H9 (cell line): ENCODE results near the gene AEBP2. TPM values are rescaled to one million over a fixed set of nuclear protein-coding genes. Genes with fewer than 3 reads are reported as not detected.
A peak's percentile ranks its signal among the peaks of the same experiment; 100 is the strongest.

ENCODE experiments used
- DNase-seq: peaks from one replicate; pipeline ENCODE4 v3.0.0-alpha.2; 2017
- H2AFZ ChIP-seq: one replicate; pipeline ENCODE4 v1.6.1; 2013; ENCODE audit warnings: mild to moderate bottlenecking, low read length, control low read depth, moderate library complexity
- H2AK5ac ChIP-seq: 2 replicates; pipeline ENCODE4 v1.6.1; 2013; ENCODE audit warnings: low read length, control low read depth, mixed read lengths; ENCODE audit not compliant: insufficient read length
- H2BK120ac ChIP-seq: one replicate; pipeline ENCODE4 v1.6.1; 2013; ENCODE audit warnings: low read depth, mild to moderate bottlenecking, low read length, control low read depth, inconsistent platforms; ENCODE audit not compliant: poor library complexity, severe bottlenecking
- H2BK12ac ChIP-seq: 2 replicates; pipeline ENCODE4 v1.6.1; 2013; ENCODE audit warnings: low read length, control low read depth, mixed read lengths, low read depth; ENCODE audit not compliant: insufficient read length
- H2BK15ac ChIP-seq: 2 replicates; pipeline ENCODE4 v1.6.1; 2013; ENCODE audit warnings: low read depth, low read length, control low read depth
- H2BK20ac ChIP-seq: one replicate; pipeline ENCODE4 v1.6.1; 2013; ENCODE audit warnings: low read depth, mild to moderate bottlenecking, low read length, control low read depth, inconsistent platforms; ENCODE audit not compliant: poor library complexity, severe bottlenecking
- H2BK5ac ChIP-seq: 2 replicates; pipeline ENCODE4 v1.6.1; 2013; ENCODE audit warnings: low read length, control low read depth, mixed read lengths; ENCODE audit not compliant: insufficient read length
- H3K14ac ChIP-seq: 2 replicates; pipeline ENCODE4 v1.6.1; 2013; ENCODE audit warnings: low read length, control low read depth; ENCODE audit not compliant: insufficient read depth
- H3K18ac ChIP-seq: 2 replicates; pipeline ENCODE4 v1.6.1; 2013; ENCODE audit warnings: low read depth, mild to moderate bottlenecking, mixed read lengths, low read length, control low read depth; ENCODE audit not compliant: insufficient read length
- H3K23ac ChIP-seq: 2 replicates; pipeline ENCODE4 v1.6.1; 2013; ENCODE audit warnings: low read length, control low read depth, mixed read lengths, low read depth; ENCODE audit not compliant: insufficient read length
- H3K23me2 ChIP-seq: 2 replicates; pipeline ENCODE4 v1.6.1; 2013; ENCODE audit warnings: low read depth, mild to moderate bottlenecking, mixed read lengths, low read length, control low read depth; ENCODE audit not compliant: insufficient read length, poor library complexity, severe bottlenecking
- H3K27ac ChIP-seq: 2 replicates; pipeline ENCODE4 v1.5.1; 2013; ENCODE audit warnings: low read length, control low read depth, mixed read lengths, low read depth; ENCODE audit not compliant: insufficient read length
- H3K27me3 ChIP-seq: 2 replicates; pipeline ENCODE4 v1.6.1; 2013; ENCODE audit warnings: low read length, control low read depth, inconsistent platforms; ENCODE audit not compliant: insufficient read depth
- H3K4ac ChIP-seq: 2 replicates; pipeline ENCODE4 v1.6.1; 2013; ENCODE audit warnings: low read depth, mild to moderate bottlenecking, control low read depth, inconsistent platforms, low read length, moderate library complexity
- H3K4me1 ChIP-seq: 2 replicates; pipeline ENCODE4 v1.6.1; 2013; ENCODE audit warnings: low read length, control low read depth, inconsistent platforms; ENCODE audit not compliant: insufficient read depth
- H3K4me2 ChIP-seq: 2 replicates; pipeline ENCODE4 v1.6.1; 2013; ENCODE audit warnings: low read length, control low read depth, mixed read lengths; ENCODE audit not compliant: insufficient read length, insufficient read depth
- H3K56ac ChIP-seq: 2 replicates; pipeline ENCODE4 v1.6.1; 2013; ENCODE audit warnings: low read depth, mild to moderate bottlenecking, mixed read lengths, low read length, control low read depth; ENCODE audit not compliant: insufficient read length
- H3K79me1 ChIP-seq: 2 replicates; pipeline ENCODE4 v1.6.1; 2013; ENCODE audit warnings: low read depth, mild to moderate bottlenecking, moderate library complexity, low read length, control low read depth, inconsistent platforms; ENCODE audit not compliant: insufficient read depth, poor library complexity, severe bottlenecking
- H3K79me2 ChIP-seq: 2 replicates; pipeline ENCODE4 v1.6.1; 2013; ENCODE audit warnings: low read length, control low read depth, inconsistent platforms; ENCODE audit not compliant: insufficient read depth
- H3K9ac ChIP-seq: 2 replicates; pipeline ENCODE4 v1.6.1; 2013; ENCODE audit warnings: low read length, control low read depth, mixed read lengths; ENCODE audit not compliant: insufficient read length; ENCODE audit errors: extremely low read depth
- H3K9me3 ChIP-seq: one replicate; pipeline ENCODE4 v1.6.1; 2013; ENCODE audit warnings: low read depth, low read length, inconsistent platforms; ENCODE audit not compliant: control insufficient read depth
- H3T11ph ChIP-seq: one replicate; pipeline ENCODE4 v1.6.1; 2013; ENCODE audit warnings: mild to moderate bottlenecking, low read length, control low read depth, inconsistent platforms
- H4K20me1 ChIP-seq: one replicate; pipeline ENCODE4 v1.6.1; 2013; ENCODE audit not compliant: control insufficient read depth, insufficient read length, insufficient read depth
- H4K5ac ChIP-seq: 2 replicates; pipeline ENCODE4 v1.6.1; 2013; ENCODE audit warnings: low read depth, mild to moderate bottlenecking, mixed read lengths, low read length, control low read depth; ENCODE audit not compliant: insufficient read length
- H4K8ac ChIP-seq: replicated peaks from 2 replicates; pipeline ENCODE4 v1.6.1; 2013; ENCODE audit warnings: low read length, control low read depth, mixed read lengths, low read depth; ENCODE audit not compliant: insufficient read length
- H4K91ac ChIP-seq: 2 replicates; pipeline ENCODE4 v1.6.1; 2013; ENCODE audit warnings: low read depth, mild to moderate bottlenecking, moderate library complexity, mixed read lengths, low read length, control low read depth; ENCODE audit not compliant: insufficient read length
- H3K27ac Mint-ChIP-seq, 3 experiments: 2 replicates in 2 of 3; 3 replicates in 1 of 3; pipeline ENCODE4 v1.8.0; 2020 to 2021; ENCODE audit warnings: mixed read lengths in 3 of 3, mild to moderate bottlenecking in 1 of 3, moderate library complexity in 1 of 3
- H3K27me3 Mint-ChIP-seq: 2 replicates; pipeline ENCODE4 v1.8.0; 2021; ENCODE audit warnings: low read depth, mild to moderate bottlenecking, moderate library complexity, mixed read lengths
- H3K36me3 Mint-ChIP-seq, 3 experiments: 2 replicates in 2 of 3; 3 replicates in 1 of 3; pipeline ENCODE4 v1.8.0; 2020 to 2021; ENCODE audit warnings: low read depth in 3 of 3, mixed read lengths in 3 of 3; ENCODE audit not compliant: insufficient read depth in 1 of 3
- H3K4me1 Mint-ChIP-seq, 2 experiments: 2 replicates each; pipeline ENCODE4 v1.8.0; 2020; ENCODE audit warnings: mixed read lengths in 2 of 2
- H3K4me3 Mint-ChIP-seq, 2 experiments: 2 replicates in 1 of 2; 3 replicates in 1 of 2; pipeline ENCODE4 v1.8.0; 2020 to 2021; ENCODE audit warnings: mild to moderate bottlenecking in 2 of 2, mixed read lengths in 2 of 2, moderate library complexity in 1 of 2
- H3K9me3 Mint-ChIP-seq, 2 experiments: 2 replicates in 1 of 2; 3 replicates in 1 of 2; pipeline ENCODE4 v1.8.0; 2020; ENCODE audit warnings: mild to moderate bottlenecking in 2 of 2, mixed read lengths in 2 of 2, moderate library complexity in 1 of 2
- CTCF ChIP-seq: fragments of 200-600 bp; sonication (generic); conservative IDR thresholded peaks from 3 replicates; pipeline ENCODE4 v1.8.0; 2021; ENCODE audit warnings: antibody characterized with exemption, mild to moderate bottlenecking
- WGBS: extraction: QIAGEN DNeasy Blood & Tissue Kit; methylation state at CpG from one replicate; pipeline ENCODE4 v1.1.7; 2013; ENCODE audit warnings: missing lambda C conversion rate, low lambda C conversion rate, mixed read lengths; ENCODE audit not compliant: insufficient read length; ENCODE audit errors: extremely low coverage; 5-methylcytosine and 5-hydroxymethylcytosine counted together
- total RNA-seq: library from RNA; stranded (reverse); gene quantifications from 2 replicates; pipeline ENCODE4 v1.2.1, GENCODE V29; 2021

Gene AEBP2
- total RNA-seq, 1 experiment from 2014 or later: 82.8 TPM

DNA sequence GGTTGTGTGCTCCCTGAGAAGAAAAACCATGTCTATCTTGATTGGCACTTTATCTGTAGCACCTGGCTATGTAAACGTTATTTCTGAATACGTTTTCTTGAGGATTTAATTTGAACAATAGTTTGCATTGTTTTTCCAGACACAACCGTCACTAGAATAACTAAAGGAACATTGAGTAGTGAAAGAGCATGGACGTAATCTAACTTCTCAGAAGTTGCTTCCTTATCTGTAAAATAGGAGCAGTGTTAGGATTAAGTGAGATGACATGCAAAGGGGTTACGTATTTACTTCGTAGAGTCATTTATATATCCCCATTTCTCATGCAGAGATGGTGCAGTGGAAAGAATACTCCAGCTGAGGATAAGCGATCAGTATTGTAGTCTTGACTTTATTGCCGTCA lies 8.1 kb downstream of the AEBP2 start:
- Histone ChIP-seq H3K4me2 (no peak overlapping the region), H4K20me1 (no peaks in the 10 kb centered on the region), H3K23ac (no peak overlapping the region), H3K9me3 (no peaks in the 10 kb centered on the region), H2BK15ac (no peak overlapping the region), H3K79me1 (no peaks in the 10 kb centered on the region), H4K8ac (no peak overlapping the region), H3K4ac (no peak overlapping the region), H4K5ac (no peak overlapping the region), H3K9ac (no peak overlapping the region), H3K27ac (no peak overlapping the region), H2BK120ac (no peak overlapping the region), H3K14ac (no peak overlapping the region), H2AFZ (no peak overlapping the region), H4K91ac (no peak overlapping the region), H3K4me1 (peaks cover 6% of the 10 kb centered on the region; the same call in 1 of the 2 replicates), H3K27me3 (no peaks in the 10 kb centered on the region), H2AK5ac (no peak overlapping the region), H2BK12ac (no peak overlapping the region), H3K79me2 (peaks cover 79% of the 10 kb centered on the region), H3K56ac (no peak overlapping the region), H3K23me2 (no peaks in the 10 kb centered on the region), H3T11ph (no peak overlapping the region), H2BK20ac (no peak overlapping the region), H3K18ac (no peak overlapping the region), H2BK5ac (no peak overlapping the region)
- no peak for TF ChIP-seq CTCF
- DNase-seq: no peak
- Mint-ChIP-seq H3K36me3 (peaks cover 12 to 27% (median 25%) of the 10 kb centered on the region in 3 experiments), H3K4me3 (no peak overlapping the region), H3K9me3 (no peaks in the 10 kb centered on the region), H3K27me3 (no peaks in the 10 kb centered on the region), H3K27ac (peak overlapping the region in 1 of 3 experiments; percentile 59; a peak in 2 of 7 replicates), H3K4me1 (peaks cover 63 to 72% of the 10 kb centered on the region in 2 experiments)
- WGBS: no CpG with 5 or more reads among the region's 8 CpGs
